ENCODE results near the gene SEPTIN10.

- TF ChIP-seq CTCF (IDR thresholded peaks at IDR 0.05) (no peak), POLR2AphosphoS5 (IDR thresholded peaks at IDR 0.05) (no peak), POLR2A (IDR thresholded peaks at IDR 0.05) (no peak)
These were observed 59.0 kb downstream of the SEPTIN10 start for GRCh38 chr2:109554758-109555157.
